ENCODE results near the gene NKAIN1. TPM values are rescaled to one million over a fixed set of nuclear protein-coding genes. Genes with fewer than 3 reads are reported as not detected.
A peak's percentile ranks its signal among the peaks of the same experiment; 100 is the strongest.

The NKAIN1 gene
- total RNA-seq, 1 experiment from 2014 or later = 1.7 TPM

- POLR2A ChIA-PET = interaction anchor here (0.6 kb wide), 1 partner anchor 47 kb away, joined by 6 read pairs; no protein-coding TSS in a partner anchor
These were observed 1.6 kb upstream of the NKAIN1 start for GRCh38 chr1:31241321-31241720.

GRCh38 chr1:31238986-31239613, 587 bp downstream of the NKAIN1 start:
- Histone ChIP-seq H3K36me3 (ENCODE audit: control insufficient read depth, insufficient read depth, low read length) (no peaks in the 10 kb centered on the region), H3K27me3 (ENCODE audit: control insufficient read depth, insufficient read depth, low read length) (peaks cover 14% of the 10 kb centered on the region), H3K9me3 (ENCODE audit: control insufficient read depth, insufficient read depth, low read depth, low read length) (no peaks in the 10 kb centered on the region), H3K4me3 (ENCODE audit: low read depth in 2 of 2, low read length in 2 of 2) (peak overlapping the region; percentile 33 to 41), H3K4me1 (ENCODE audit: control insufficient read depth, insufficient read depth, low read length) (no peaks in the 10 kb centered on the region), H3K27ac (ENCODE audit: low read length) (no peak overlapping the region)
- ATAC-seq = peak; percentile 79
- no TSS peak for BruUV-seq (replicated peaks)
- TF ChIP-seq TCF7L2 (IDR thresholded peaks at IDR 0.05; ENCODE audit: low read depth, low read length) = no peak
- no peak for TF ChIP-seq SIN3A (IDR thresholded peaks at IDR 0.05; ENCODE audit: borderline replicate concordance, insufficient read depth, low read depth, low read length)
- no peak for TF ChIP-seq REST (IDR thresholded peaks at IDR 0.05; ENCODE audit: insufficient read depth in 1 of 2, low read depth in 2 of 2, low read length in 1 of 2)
- TF ChIP-seq CTCF (IDR thresholded peaks at IDR 0.05) = no peak
- no peak for TF ChIP-seq POLR2AphosphoS5 (IDR thresholded peaks at IDR 0.05; ENCODE audit: low read depth, low read length)
- DNase-seq (ENCODE audit: low read depth, low spot score) = no peak
- in situ Hi-C loops (cut with HindIII; ENCODE audit: low pct_unique_long_range_greater_than_20kb, low sequenced_read_pairs) (no loop called here), intact Hi-C loops (cut with micrococcal nuclease; ENCODE audit: unreplicated experiment) (loop anchor here (10.0 kb wide), 1 partner anchor 54 kb away; no protein-coding TSS in a partner anchor)
- POLR2A ChIA-PET = no interaction called here
- CTCF ChIA-PET = no interaction called here

More at GRCh38 chr1:31241321-31241720, 1.6 kb upstream of the NKAIN1 start:
- CTCF ChIA-PET = no interaction called here
- Histone ChIP-seq H3K27ac (ENCODE audit: low read length) (no peak overlapping the region), H3K4me1 (ENCODE audit: control insufficient read depth, insufficient read depth, low read length) (no peaks in the 10 kb centered on the region), H3K9me3 (ENCODE audit: control insufficient read depth, insufficient read depth, low read depth, low read length) (no peaks in the 10 kb centered on the region), H3K4me3 (ENCODE audit: low read depth in 2 of 2, low read length in 2 of 2) (no peak overlapping the region), H3K36me3 (ENCODE audit: control insufficient read depth, insufficient read depth, low read length) (no peaks in the 10 kb centered on the region), H3K27me3 (ENCODE audit: control insufficient read depth, insufficient read depth, low read length) (peaks cover 14% of the 10 kb centered on the region)
- ATAC-seq (no peak), DNase-seq (ENCODE audit: low read depth, low spot score) (no peak)
- intact Hi-C loops (cut with micrococcal nuclease; ENCODE audit: unreplicated experiment) = no loop called here
- BruUV-seq (replicated peaks) = no TSS peak
- in situ Hi-C loops (cut with HindIII; ENCODE audit: low pct_unique_long_range_greater_than_20kb, low sequenced_read_pairs) = no loop called here
- TF ChIP-seq TCF7L2 (IDR thresholded peaks at IDR 0.05; ENCODE audit: low read depth, low read length) (no peak), POLR2AphosphoS5 (IDR thresholded peaks at IDR 0.05; ENCODE audit: low read depth, low read length) (no peak), SIN3A (IDR thresholded peaks at IDR 0.05; ENCODE audit: borderline replicate concordance, insufficient read depth, low read depth, low read length) (no peak), CTCF (IDR thresholded peaks at IDR 0.05) (no peak), REST (IDR thresholded peaks at IDR 0.05; ENCODE audit: insufficient read depth in 1 of 2, low read depth in 2 of 2, low read length in 1 of 2) (no peak)
